Sigmoid colon (tissue), 7 donors: ENCODE results near the gene PGAP2. TPM values are rescaled to one million over a fixed set of nuclear protein-coding genes. Genes with fewer than 3 reads are reported as not detected.
"Not testable (repeated sequence)": the region's sequence is repeated elsewhere in the genome, so short reads cannot be mapped to it uniquely, and the experiment has no call there.

Experiments
- DNase-seq: peaks from one replicate; pipeline ENCODE4 v3.0.0-alpha.2; 2019
- H3K27ac ChIP-seq, 4 donors: fragments of 200-600 bp; sonication (generic); one replicate each; pipeline ENCODE4 v1.5.1; 2016 to 2019; ENCODE audit warnings: mild to moderate bottlenecking in 1 of 4
- H3K27me3 ChIP-seq, 3 donors: fragments of 200-600 bp; sonication (generic); one replicate each; pipeline ENCODE4 v1.5.1; 2019; ENCODE audit warnings: mild to moderate bottlenecking in 1 of 3
- H3K36me3 ChIP-seq, 4 donors: fragments of 200-600 bp; sonication (generic); one replicate each; pipeline ENCODE4 v1.5.1; 2016 to 2019
- H3K4me1 ChIP-seq, 4 donors: fragments of 200-600 bp; sonication (generic); one replicate each; pipeline ENCODE4 v1.5.1; 2017 to 2019
- H3K4me3 ChIP-seq, 4 donors: fragments of 200-600 bp; sonication (generic); one replicate each; pipeline ENCODE4 v1.5.1; 2017 to 2019; ENCODE audit warnings: mild to moderate bottlenecking in 2 of 4, moderate library complexity in 1 of 4
- H3K9me3 ChIP-seq, 4 donors: fragments of 200-600 bp in 3 of 4; sonication (generic) in 3 of 4; one replicate each; pipeline versions ENCODE4 v1.5.1 to v1.6.1; 2013 to 2019
- EP300 ChIP-seq, 4 donors: sonication (generic); formaldehyde crosslinking; IDR thresholded peaks; one replicate each; pipeline ENCODE4 v1.6.1; 2017; ENCODE audit warnings: antibody characterized with exemption in 4 of 4
- POLR2A ChIP-seq, 2 donors: fragments of 450-650 bp; IDR thresholded peaks; one replicate each; pipeline ENCODE4 v1.6.1; 2016; ENCODE audit warnings: antibody characterized with exemption in 2 of 2, mild to moderate bottlenecking in 2 of 2, moderate library complexity in 2 of 2
- POLR2AphosphoS5 ChIP-seq, 4 donors: sonication (generic); formaldehyde crosslinking; IDR thresholded peaks; one replicate each; pipeline ENCODE4 v1.6.1; 2017; ENCODE audit warnings: antibody characterized with exemption in 4 of 4
- WGBS, 2 donors: extraction: QIAGEN DNeasy Blood & Tissue Kit; methylation state at CpG; one replicate each; pipeline ENCODE4 v1.1.7; 2013; 5-methylcytosine and 5-hydroxymethylcytosine counted together
- intact Hi-C: fragments of 100-400 bp; cut with DNase I; formaldehyde crosslinking; loops from one replicate; pipeline ENCODE4 v1.15.1; 2023
- polyA plus RNA-seq, 3 donors: library from polyadenylated mRNA; stranded (reverse); fragments of 200-250 nt; gene quantifications; one replicate each; pipeline ENCODE4 v1.2.3, GENCODE V29; 2013
- total RNA-seq, 4 donors: library from RNA; depleted of rRNA; stranded (reverse); fragments of >200 nt; gene quantifications; one replicate each; pipeline ENCODE4 v1.1.0, GENCODE V29; 2016
- TF ChIP-seq, protein P1 (sequence below), 4 experiments: fragments of 450-650 bp in 3 of 4; fragments of 200-600 bp in 1 of 4; IDR thresholded peaks; one replicate each; pipeline ENCODE4 v1.5.1; 2016 to 2019; ENCODE audit warnings: antibody characterized with exemption in 4 of 4, mild to moderate bottlenecking in 3 of 4, moderate library complexity in 2 of 4
- donor health status: healthy with polysubstance abuse.
- donor health status: Bipolar disorder and iron deficiency.
- donor health status: healthy.

Gene PGAP2
- total and polyA plus RNA-seq, 7 donors, result 3.7 to 19.4 (median 6.9) TPM

- no peak for DNase-seq
- Histone ChIP-seq H3K4me3 (no peak overlapping the region), H3K9me3 (no peaks in the 10 kb centered on the region), H3K4me1 (peaks cover 0 to 11% (median 7%) of the 10 kb centered on the region in 4 donors), H3K36me3 (no peaks in the 10 kb centered on the region), H3K27me3 (no peaks in the 10 kb centered on the region), H3K27ac (no peak overlapping the region)
- TF ChIP-seq, protein P1, sequence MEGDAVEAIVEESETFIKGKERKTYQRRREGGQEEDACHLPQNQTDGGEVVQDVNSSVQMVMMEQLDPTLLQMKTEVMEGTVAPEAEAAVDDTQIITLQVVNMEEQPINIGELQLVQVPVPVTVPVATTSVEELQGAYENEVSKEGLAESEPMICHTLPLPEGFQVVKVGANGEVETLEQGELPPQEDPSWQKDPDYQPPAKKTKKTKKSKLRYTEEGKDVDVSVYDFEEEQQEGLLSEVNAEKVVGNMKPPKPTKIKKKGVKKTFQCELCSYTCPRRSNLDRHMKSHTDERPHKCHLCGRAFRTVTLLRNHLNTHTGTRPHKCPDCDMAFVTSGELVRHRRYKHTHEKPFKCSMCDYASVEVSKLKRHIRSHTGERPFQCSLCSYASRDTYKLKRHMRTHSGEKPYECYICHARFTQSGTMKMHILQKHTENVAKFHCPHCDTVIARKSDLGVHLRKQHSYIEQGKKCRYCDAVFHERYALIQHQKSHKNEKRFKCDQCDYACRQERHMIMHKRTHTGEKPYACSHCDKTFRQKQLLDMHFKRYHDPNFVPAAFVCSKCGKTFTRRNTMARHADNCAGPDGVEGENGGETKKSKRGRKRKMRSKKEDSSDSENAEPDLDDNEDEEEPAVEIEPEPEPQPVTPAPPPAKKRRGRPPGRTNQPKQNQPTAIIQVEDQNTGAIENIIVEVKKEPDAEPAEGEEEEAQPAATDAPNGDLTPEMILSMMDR (IDR thresholded peaks at IDR 0.05), result no peak
- TF ChIP-seq POLR2AphosphoS5 (IDR thresholded peaks at IDR 0.05), result no peak
- TF ChIP-seq POLR2A (IDR thresholded peaks at IDR 0.05), result no peak
- TF ChIP-seq EP300 (IDR thresholded peaks at IDR 0.05), result no peak
- WGBS, 2 donors, result 93 to 95% methylated on average over 3 of the region's 3 CpGs
- intact Hi-C loops, result no loop called here
These were observed 2.1 kb downstream of the PGAP2 start for GRCh38 chr11:3810446-3810845.

DNA sequence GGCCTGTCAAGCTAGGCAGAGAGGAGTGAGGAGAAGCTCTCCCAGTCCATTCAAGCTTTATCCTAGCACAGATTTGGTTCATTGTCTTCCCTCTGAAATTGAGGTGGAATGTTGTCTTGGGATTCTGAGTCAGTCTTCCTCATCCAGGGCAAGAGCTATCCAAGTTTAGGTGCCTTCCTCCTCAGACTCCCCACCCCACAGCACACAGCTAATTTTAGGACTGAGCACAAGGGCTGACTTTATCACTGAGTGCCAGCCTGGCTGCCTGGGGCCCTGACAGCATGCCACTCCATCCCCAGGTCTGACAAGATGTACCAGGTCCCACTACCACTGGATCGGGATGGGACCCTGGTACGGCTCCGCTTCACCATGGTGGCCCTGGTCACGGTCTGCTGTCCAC lies 2.6 kb downstream of the PGAP2 start:
- Histone ChIP-seq H3K9me3 (no peaks in the 10 kb centered on the region), H3K36me3 (no peaks in the 10 kb centered on the region), H3K27me3 (no peaks in the 10 kb centered on the region), H3K27ac (no peak overlapping the region), H3K4me3 (no peak overlapping the region), H3K4me1 (peaks cover 0 to 11% (median 7%) of the 10 kb centered on the region in 4 donors)
- TF ChIP-seq EP300 (IDR thresholded peaks at IDR 0.05) (no peak), POLR2A (IDR thresholded peaks at IDR 0.05) (no peak), POLR2AphosphoS5 (IDR thresholded peaks at IDR 0.05) (no peak)
- TF ChIP-seq, protein P1 (IDR thresholded peaks at IDR 0.05), result no peak
- intact Hi-C loops, result no loop called here
- DNase-seq, result no peak
- 94 to 96% methylated on average over 4 of the region's 4 CpGs for WGBS, 2 donors

GRCh38 chr11:3814832-3815231 lies 6.5 kb downstream of the PGAP2 start:
- H3K27me3 ChIP-seq, H3K4me3 ChIP-seq, H3K9me3 ChIP-seq, DNase-seq, H3K36me3 ChIP-seq, intact Hi-C loops, H3K4me1 ChIP-seq, H3K27ac ChIP-seq: not testable (repeated sequence)
- 95 to 96% methylated on average over 5 of the region's 5 CpGs for WGBS, 2 donors

DNA sequence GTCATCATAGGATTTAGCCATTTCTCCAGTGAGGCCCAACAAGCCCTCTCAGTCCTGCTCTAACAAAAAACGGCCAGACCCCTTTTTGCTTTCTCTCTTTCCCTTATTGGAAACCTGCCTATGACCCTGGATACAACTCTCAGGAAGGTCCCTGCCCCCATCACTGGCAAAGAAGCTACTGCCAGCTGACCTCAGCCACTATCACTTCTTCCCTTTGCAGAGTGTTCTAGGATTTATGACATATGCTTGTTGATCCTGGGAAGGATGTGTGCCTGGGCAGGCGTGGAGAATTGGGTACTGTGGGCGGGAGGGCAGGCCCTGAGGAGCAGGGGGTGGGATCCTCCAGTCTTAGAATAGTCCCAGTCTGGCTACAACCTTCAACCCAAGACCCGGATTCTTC lies 7.5 kb downstream of the PGAP2 start:
- WGBS, 2 donors, result 80 to 86% methylated on average over 4 of the region's 4 CpGs
- H3K27ac ChIP-seq, result no peak overlapping the region
- H3K36me3 ChIP-seq, result no peaks in the 10 kb centered on the region
- no peaks in the 10 kb centered on the region for H3K27me3 ChIP-seq
- H3K4me1 ChIP-seq, result no peaks in the 10 kb centered on the region
- TF ChIP-seq, protein P1 (IDR thresholded peaks at IDR 0.05), result no peak
- no peak for TF ChIP-seq POLR2A (IDR thresholded peaks at IDR 0.05)
- no peak for TF ChIP-seq EP300 (IDR thresholded peaks at IDR 0.05)
- TF ChIP-seq POLR2AphosphoS5 (IDR thresholded peaks at IDR 0.05), result no peak
- H3K9me3 ChIP-seq, result no peaks in the 10 kb centered on the region
- H3K4me3 ChIP-seq, result no peak overlapping the region
- no peak for DNase-seq
- intact Hi-C loops, result no loop called here

DNA sequence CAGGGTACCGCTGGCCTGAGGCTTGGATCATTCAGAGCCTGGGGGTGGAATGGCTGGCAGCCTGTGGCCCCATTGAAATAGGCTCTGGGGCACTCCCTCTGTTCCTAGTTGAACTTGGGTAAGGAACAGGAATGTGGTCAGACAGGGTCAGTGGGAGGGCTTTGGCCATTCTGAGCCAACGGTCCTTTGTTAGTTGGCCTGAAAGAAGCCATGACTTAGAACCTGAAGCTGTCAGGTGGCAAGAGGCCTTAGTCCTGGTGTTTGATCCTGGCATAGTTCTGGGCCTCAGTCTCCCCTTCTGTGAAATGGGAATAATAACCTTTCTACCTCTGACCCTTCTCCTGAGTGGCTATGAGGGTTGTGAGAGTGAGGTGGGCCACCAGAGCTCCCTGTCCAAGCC lies 8.3 kb downstream of the PGAP2 start:
- intact Hi-C loops, result no loop called here
- Histone ChIP-seq H3K4me1 (no peaks in the 10 kb centered on the region), H3K4me3 (no peak overlapping the region), H3K27ac (no peak overlapping the region), H3K36me3 (no peaks in the 10 kb centered on the region), H3K9me3 (no peaks in the 10 kb centered on the region), H3K27me3 (no peaks in the 10 kb centered on the region)
- TF ChIP-seq EP300 (IDR thresholded peaks at IDR 0.05), result no peak
- TF ChIP-seq POLR2A (IDR thresholded peaks at IDR 0.05), result no peak
- TF ChIP-seq POLR2AphosphoS5 (IDR thresholded peaks at IDR 0.05), result no peak
- TF ChIP-seq, protein P1 (IDR thresholded peaks at IDR 0.05), result no peak
- WGBS, 2 donors, result 88 to 90% methylated on average over 2 of the region's 2 CpGs
- DNase-seq, result no peak
